Activated naive CD4-positive, alpha-beta T cell treated with anti-CD3 and anti-CD28 coated beads, Interleukin-2, amount 50 U/mL, for 72 hours (primary cell): Measurements from ENCODE around the gene CDA. TPM values are rescaled to one million over a fixed set of nuclear protein-coding genes. Genes with fewer than 3 reads are reported as not detected.
A peak's percentile ranks its signal among the peaks of the same experiment; 100 is the strongest.

Source experiments
- ATAC-seq, 2 donors: fragments of 150-1000 bp; cut with Tn5 transposase; 2 replicates each; pipeline ENCODE4 v1.10.0; 2021; ENCODE audit warnings: mild to moderate bottlenecking in 2 of 2, moderate library complexity in 2 of 2
- DNase-seq, 2 donors: peaks; one replicate each; pipeline ENCODE4 v3.0.0; 2021 to 2022; ENCODE audit warnings: low spot score in 2 of 2
- H3K27ac Mint-ChIP-seq, 2 donors: one replicate each; pipeline ENCODE4 v1.8.0; 2022; ENCODE audit warnings: mild to moderate bottlenecking in 2 of 2, mixed read lengths in 2 of 2
- H3K36me3 Mint-ChIP-seq, 2 donors: one replicate each; pipeline ENCODE4 v1.8.0; 2022; ENCODE audit warnings: mixed read lengths in 2 of 2
- H3K9me3 Mint-ChIP-seq, 2 donors: one replicate each; pipeline ENCODE4 v1.8.0; 2022; ENCODE audit warnings: mixed read lengths in 2 of 2
- total RNA-seq, 2 donors: library from RNA; stranded (reverse); gene quantifications; one replicate each; pipeline ENCODE4 v1.2.3, GENCODE V29; 2022

Gene CDA
- total RNA-seq, 2 donors from 2014 or later: not detected

- DNase-seq (no peak), ATAC-seq (no peak)
- H3K36me3 Mint-ChIP-seq: peaks cover 0 to 7% of the 10 kb centered on the region in 2 donors
- peaks cover 0 to 10% of the 10 kb centered on the region in 2 donors for H3K9me3 Mint-ChIP-seq
- no peak overlapping the region for H3K27ac Mint-ChIP-seq
These were observed 13.2 kb upstream of the CDA start for GRCh38 chr1:20575541-20576336.

GRCh38 chr1:20578062-20578461 is 10.8 kb upstream of the CDA start:
- ATAC-seq: no peak
- Mint-ChIP-seq H3K27ac (peak overlapping the region in 1 of 2 donors; percentile 1), H3K36me3 (no peaks in the 10 kb centered on the region), H3K9me3 (no peaks in the 10 kb centered on the region)
- no peak for DNase-seq

- peak overlapping the region in 1 of 2 donors; percentile 1 for H3K27ac Mint-ChIP-seq
- no peaks in the 10 kb centered on the region for H3K9me3 Mint-ChIP-seq
These were observed 10.0 kb upstream of the CDA start for GRCh38 chr1:20578721-20579395.

GRCh38 chr1:20584890-20585289 is 4.0 kb upstream of the CDA start:
- no peak for ATAC-seq
- Mint-ChIP-seq H3K9me3 (no peaks in the 10 kb centered on the region), H3K36me3 (no peaks in the 10 kb centered on the region), H3K27ac (peak overlapping the region in 1 of 2 donors; percentile 23)
- no peak for DNase-seq

More at GRCh38 chr1:20578721-20579395, 10.0 kb upstream of the CDA start:
- H3K36me3 Mint-ChIP-seq: no peaks in the 10 kb centered on the region
- ATAC-seq: no peak
- DNase-seq: no peak

- Mint-ChIP-seq H3K9me3 (no peaks in the 10 kb centered on the region), H3K36me3 (no peaks in the 10 kb centered on the region), H3K27ac (no peak overlapping the region)
- DNase-seq (no peak), ATAC-seq (no peak)
These were observed 1.8 kb upstream of the CDA start for GRCh38 chr1:20586953-20587660.

- H3K27ac Mint-ChIP-seq: no peak overlapping the region
- H3K36me3 Mint-ChIP-seq: no peaks in the 10 kb centered on the region
- DNase-seq (no peak), ATAC-seq (no peak)
- no peaks in the 10 kb centered on the region for H3K9me3 Mint-ChIP-seq
These were observed 1.2 kb upstream of the CDA start for GRCh38 chr1:20587661-20588053.

- Mint-ChIP-seq H3K36me3 (no peaks in the 10 kb centered on the region), H3K27ac (no peak overlapping the region), H3K9me3 (no peaks in the 10 kb centered on the region)
- ATAC-seq (no peak), DNase-seq (no peak)
These were observed 708 bp downstream of the CDA start for GRCh38 chr1:20589331-20590278.

GRCh38 chr1:20590306-20590777 is 1.4 kb downstream of the CDA start:
- no peaks in the 10 kb centered on the region for H3K36me3 Mint-ChIP-seq
- H3K9me3 Mint-ChIP-seq: no peaks in the 10 kb centered on the region
- no peak overlapping the region for H3K27ac Mint-ChIP-seq
- ATAC-seq (no peak), DNase-seq (no peak)

- no peak for DNase-seq
- no peaks in the 10 kb centered on the region for H3K9me3 Mint-ChIP-seq
- H3K27ac Mint-ChIP-seq: no peak overlapping the region
- no peaks in the 10 kb centered on the region for H3K36me3 Mint-ChIP-seq
- ATAC-seq: no peak
These were observed 4.9 kb downstream of the CDA start for GRCh38 chr1:20593756-20594155.

GRCh38 chr1:20594746-20595145 is 5.8 kb downstream of the CDA start:
- Mint-ChIP-seq H3K27ac (no peak overlapping the region), H3K36me3 (no peaks in the 10 kb centered on the region), H3K9me3 (no peaks in the 10 kb centered on the region)
- DNase-seq (no peak), ATAC-seq (no peak)

GRCh38 chr1:20596106-20596505 is 7.2 kb downstream of the CDA start:
- H3K27ac Mint-ChIP-seq: no peak overlapping the region
- no peaks in the 10 kb centered on the region for H3K36me3 Mint-ChIP-seq
- H3K9me3 Mint-ChIP-seq: no peaks in the 10 kb centered on the region
- DNase-seq: no peak
- ATAC-seq: no peak

- DNase-seq (no peak), ATAC-seq (no peak)
- H3K36me3 Mint-ChIP-seq: no peaks in the 10 kb centered on the region
- H3K9me3 Mint-ChIP-seq: no peaks in the 10 kb centered on the region
- no peak overlapping the region for H3K27ac Mint-ChIP-seq
These were observed 8.8 kb downstream of the CDA start for GRCh38 chr1:20597650-20598049.

GRCh38 chr1:20600156-20600555 is 11.3 kb downstream of the CDA start:
- no peaks in the 10 kb centered on the region for H3K9me3 Mint-ChIP-seq
- no peak for ATAC-seq
- no peak for DNase-seq
- no peaks in the 10 kb centered on the region for H3K36me3 Mint-ChIP-seq
- no peak overlapping the region for H3K27ac Mint-ChIP-seq

GRCh38 chr1:20601129-20601825 is 12.4 kb downstream of the CDA start:
- no peak overlapping the region for H3K27ac Mint-ChIP-seq
- no peaks in the 10 kb centered on the region for H3K9me3 Mint-ChIP-seq
- DNase-seq (no peak), ATAC-seq (no peak)
- H3K36me3 Mint-ChIP-seq: no peaks in the 10 kb centered on the region

GRCh38 chr1:20602851-20603450 is 14.1 kb downstream of the CDA start:
- H3K9me3 Mint-ChIP-seq: no peaks in the 10 kb centered on the region
- H3K27ac Mint-ChIP-seq: no peak overlapping the region
- H3K36me3 Mint-ChIP-seq: no peaks in the 10 kb centered on the region
- DNase-seq (no peak), ATAC-seq (no peak)
